ENCODE measurements around the gene CCNT1.

The CCNT1 gene

GRCh38 chr12:48640854-48641253 is 75.7 kb downstream of the CCNT1 start:
- DNase-seq: no peak

- DNase-seq: no peak
These were observed 76.1 kb downstream of the CCNT1 start for GRCh38 chr12:48640428-48640827.

All from fibroblast of skin of back (primary cell).